B cell (primary cell): Measurements from ENCODE around the gene CNN1.

Experiments
- CTCF ChIP-seq: fragments of 200-600 bp; IDR thresholded peaks from one replicate; pipeline ENCODE4 v1.8.0; 2022; ENCODE audit warnings: antibody characterized with exemption, mild to moderate bottlenecking
- EZH2 ChIP-seq: IDR thresholded peaks from 2 replicates; pipeline ENCODE4 v1.6.1; 2012; ENCODE audit warnings: borderline replicate concordance, low read depth, mild to moderate bottlenecking, moderate library complexity, low read length; ENCODE audit not compliant: insufficient read depth, poor library complexity, severe bottlenecking

DNA sequence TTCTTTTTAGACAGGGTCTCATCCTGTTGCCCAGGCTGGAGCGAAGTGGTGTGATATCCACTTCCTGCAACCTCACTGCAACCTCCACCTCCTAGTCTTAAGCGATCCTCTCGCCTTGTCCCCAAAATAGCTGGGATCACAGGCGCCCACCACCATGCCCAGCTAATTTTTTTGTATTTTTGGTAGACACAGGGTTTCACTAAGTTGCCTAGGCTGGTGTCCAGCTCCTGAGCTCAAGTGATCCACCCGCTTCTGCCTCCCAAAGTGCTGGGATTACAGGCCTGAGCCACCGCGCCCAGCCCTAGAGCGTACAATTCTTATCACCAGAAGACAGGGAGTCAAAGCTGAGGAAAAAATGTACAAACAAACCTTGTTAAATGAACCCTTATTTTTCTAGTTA lies 24.9 kb downstream of the CNN1 start:
- TF ChIP-seq EZH2 (no peak), CTCF (no peak)
